ENCODE measurements around the gene NFIB. TPM values are rescaled to one million over a fixed set of nuclear protein-coding genes. Genes with fewer than 3 reads are reported as not detected.

NFIB gene
- total and polyA plus RNA-seq, 10 of the 15 experiments (the other 5 are each of a cell fraction or from before 2014, with no cell fraction given): under 0.01 to 0.19 (median 0.05) TPM; not detected in 3

DNA sequence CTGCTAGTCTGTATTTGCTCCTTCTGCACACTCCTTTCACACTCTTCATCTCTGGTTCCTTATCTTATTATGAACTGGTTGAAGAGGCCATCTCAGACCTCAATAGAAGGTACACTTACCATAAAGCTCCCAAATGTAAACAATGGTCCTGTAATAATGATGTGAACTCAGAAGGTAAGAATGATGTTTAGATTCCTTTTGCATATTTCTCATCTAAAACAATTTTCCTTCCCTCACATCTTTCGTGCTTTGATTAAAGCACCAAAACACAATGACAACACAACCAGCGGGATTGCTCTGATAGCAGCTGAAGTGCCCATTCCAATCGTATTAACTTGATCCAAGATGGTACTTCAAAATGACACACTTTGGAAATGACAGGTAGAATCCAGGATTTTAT is 34.3 kb downstream of the NFIB start:
- in situ Hi-C loops (cut with MboI): no loop called here

More for the DNA sequence above, 34.3 kb downstream of the NFIB start:
- Histone ChIP-seq H3K4me3 (no peak overlapping the region), H3K9me3 (replicated peaks; ENCODE audit: control insufficient read depth, insufficient read depth, low read length) (no peaks in the 10 kb centered on the region), H3K36me3 (ENCODE audit: control insufficient read depth in 2 of 2, insufficient read depth in 2 of 2, low read length in 1 of 2) (no peaks in the 10 kb centered on the region), H3K27me3 (replicated peaks in 1 of 2; ENCODE audit: control insufficient read depth in 2 of 2, insufficient read depth in 2 of 2, low read length in 1 of 2) (no peaks in the 10 kb centered on the region), H3K4me1 (ENCODE audit: control insufficient read depth, insufficient read depth, low read length) (no peaks in the 10 kb centered on the region), H3K79me2 (ENCODE audit: control insufficient read depth, insufficient read depth, low read length) (no peaks in the 10 kb centered on the region), H4K20me1 (ENCODE audit: control insufficient read depth, insufficient read depth) (no peaks in the 10 kb centered on the region), H3K4me2 (ENCODE audit: control insufficient read depth, insufficient read depth) (no peak overlapping the region), H3K27ac (ENCODE audit: control insufficient read depth, insufficient read depth) (no peak overlapping the region), H3K9ac (ENCODE audit: control insufficient read depth, insufficient read depth, low read length) (no peak overlapping the region), H2AFZ (ENCODE audit: control insufficient read depth, low read depth, low read length) (no peak overlapping the region)
- ATAC-seq (no peak), DNase-seq (ENCODE audit: low read depth, low spot score) (no peak), FAIRE-seq (no peak)
- TF ChIP-seq ZBTB33 (IDR thresholded peaks at IDR 0.05) (no peak), IKZF2 (IDR thresholded peaks at IDR 0.05) (no peak), ZNF622 (IDR thresholded peaks at IDR 0.05) (no peak), E2F4 (IDR thresholded peaks at IDR 0.05; ENCODE audit: low read depth, low read length) (no peak), SRF (IDR thresholded peaks at IDR 0.05; ENCODE audit: low read depth in 2 of 2, low read length in 2 of 2) (no peak), IRF4 (IDR thresholded peaks at IDR 0.05; ENCODE audit: low read depth, low read length) (no peak), HDGF (IDR thresholded peaks at IDR 0.05) (no peak), EZH2 (IDR thresholded peaks at IDR 0.05; ENCODE audit: borderline replicate concordance, control insufficient read depth, low read depth, low read length) (no peak), ZBED1 (IDR thresholded peaks at IDR 0.05; ENCODE audit: borderline replicate concordance) (no peak)
- TF ChIP-seq, protein P1, sequence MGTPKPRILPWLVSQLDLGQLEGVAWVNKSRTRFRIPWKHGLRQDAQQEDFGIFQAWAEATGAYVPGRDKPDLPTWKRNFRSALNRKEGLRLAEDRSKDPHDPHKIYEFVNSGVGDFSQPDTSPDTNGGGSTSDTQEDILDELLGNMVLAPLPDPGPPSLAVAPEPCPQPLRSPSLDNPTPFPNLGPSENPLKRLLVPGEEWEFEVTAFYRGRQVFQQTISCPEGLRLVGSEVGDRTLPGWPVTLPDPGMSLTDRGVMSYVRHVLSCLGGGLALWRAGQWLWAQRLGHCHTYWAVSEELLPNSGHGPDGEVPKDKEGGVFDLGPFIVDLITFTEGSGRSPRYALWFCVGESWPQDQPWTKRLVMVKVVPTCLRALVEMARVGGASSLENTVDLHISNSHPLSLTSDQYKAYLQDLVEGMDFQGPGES (IDR thresholded peaks at IDR 0.05): no peak
- TF ChIP-seq, protein P2, sequence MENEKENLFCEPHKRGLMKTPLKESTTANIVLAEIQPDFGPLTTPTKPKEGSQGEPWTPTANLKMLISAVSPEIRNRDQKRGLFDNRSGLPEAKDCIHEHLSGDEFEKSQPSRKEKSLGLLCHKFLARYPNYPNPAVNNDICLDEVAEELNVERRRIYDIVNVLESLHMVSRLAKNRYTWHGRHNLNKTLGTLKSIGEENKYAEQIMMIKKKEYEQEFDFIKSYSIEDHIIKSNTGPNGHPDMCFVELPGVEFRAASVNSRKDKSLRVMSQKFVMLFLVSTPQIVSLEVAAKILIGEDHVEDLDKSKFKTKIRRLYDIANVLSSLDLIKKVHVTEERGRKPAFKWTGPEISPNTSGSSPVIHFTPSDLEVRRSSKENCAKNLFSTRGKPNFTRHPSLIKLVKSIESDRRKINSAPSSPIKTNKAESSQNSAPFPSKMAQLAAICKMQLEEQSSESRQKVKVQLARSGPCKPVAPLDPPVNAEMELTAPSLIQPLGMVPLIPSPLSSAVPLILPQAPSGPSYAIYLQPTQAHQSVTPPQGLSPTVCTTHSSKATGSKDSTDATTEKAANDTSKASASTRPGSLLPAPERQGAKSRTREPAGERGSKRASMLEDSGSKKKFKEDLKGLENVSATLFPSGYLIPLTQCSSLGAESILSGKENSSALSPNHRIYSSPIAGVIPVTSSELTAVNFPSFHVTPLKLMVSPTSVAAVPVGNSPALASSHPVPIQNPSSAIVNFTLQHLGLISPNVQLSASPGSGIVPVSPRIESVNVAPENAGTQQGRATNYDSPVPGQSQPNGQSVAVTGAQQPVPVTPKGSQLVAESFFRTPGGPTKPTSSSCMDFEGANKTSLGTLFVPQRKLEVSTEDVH (IDR thresholded peaks at IDR 0.05; ENCODE audit: low read depth, partially characterized antibody): no peak
- TF ChIP-seq, protein P3, sequence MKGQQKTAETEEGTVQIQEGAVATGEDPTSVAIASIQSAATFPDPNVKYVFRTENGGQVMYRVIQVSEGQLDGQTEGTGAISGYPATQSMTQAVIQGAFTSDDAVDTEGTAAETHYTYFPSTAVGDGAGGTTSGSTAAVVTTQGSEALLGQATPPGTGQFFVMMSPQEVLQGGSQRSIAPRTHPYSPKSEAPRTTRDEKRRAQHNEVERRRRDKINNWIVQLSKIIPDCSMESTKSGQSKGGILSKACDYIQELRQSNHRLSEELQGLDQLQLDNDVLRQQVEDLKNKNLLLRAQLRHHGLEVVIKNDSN (IDR thresholded peaks at IDR 0.05; ENCODE audit: borderline replicate concordance, extremely low read length, insufficient read depth, low read depth, low read length): no peak
- CTCF ChIA-PET: no interaction called here
- intact Hi-C loops (cut with micrococcal nuclease; ENCODE audit: unreplicated experiment): no loop called here
- RAD21 ChIA-PET (ENCODE audit: unreplicated experiment): no interaction called here
- SMC1A ChIA-PET (ENCODE audit: uncharacterized antibody, unreplicated experiment): no interaction called here
- BruUV-seq (replicated peaks): no TSS peak
- POLR2A ChIA-PET: no interaction called here
- 29% methylated on average over 3 of the region's 3 CpGs for WGBS (ENCODE audit: insufficient coverage, insufficient replicate concordance, low lambda C conversion rate, missing lambda C conversion rate)

Data from GM12878 (cell line).